NCI-H510A treated with DMSO at 0.1 percent for 48 hours (cell line): ENCODE data around the gene SNRNP35.
"Not testable (repeated sequence)": the region's sequence is repeated elsewhere in the genome, so short reads cannot be mapped to it uniquely, and the experiment has no call there.

Experiments used
- DNase-seq: peaks from one replicate; lab custom pipeline; 2025; lab: John Stamatoyannopoulos, UW

The SNRNP35 gene

DNA sequence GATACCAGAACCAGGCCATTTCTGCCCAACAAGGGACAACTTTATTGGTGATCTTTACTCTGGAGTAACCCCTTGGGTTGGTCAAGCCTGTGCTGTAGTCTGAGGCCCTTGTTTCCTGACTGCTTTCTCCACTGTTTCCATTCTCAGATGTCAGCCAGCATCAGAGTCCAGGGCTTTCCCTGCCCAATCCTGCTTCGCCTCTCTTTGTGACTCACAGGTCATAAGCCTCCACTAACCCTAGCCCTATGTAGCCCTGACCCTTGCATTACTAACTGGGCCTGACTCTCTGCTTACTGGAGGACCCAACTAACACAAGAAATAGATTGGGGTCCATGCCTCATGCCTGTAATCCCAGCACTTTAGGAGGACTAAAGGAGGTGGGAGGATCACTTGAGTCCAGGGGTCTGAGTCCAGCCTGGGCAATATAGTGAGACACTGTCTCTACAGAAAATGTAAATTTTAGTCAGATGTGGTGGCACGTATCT is 8.6 kb upstream of the SNRNP35 start:
- DNase-seq, result no peak

DNA sequence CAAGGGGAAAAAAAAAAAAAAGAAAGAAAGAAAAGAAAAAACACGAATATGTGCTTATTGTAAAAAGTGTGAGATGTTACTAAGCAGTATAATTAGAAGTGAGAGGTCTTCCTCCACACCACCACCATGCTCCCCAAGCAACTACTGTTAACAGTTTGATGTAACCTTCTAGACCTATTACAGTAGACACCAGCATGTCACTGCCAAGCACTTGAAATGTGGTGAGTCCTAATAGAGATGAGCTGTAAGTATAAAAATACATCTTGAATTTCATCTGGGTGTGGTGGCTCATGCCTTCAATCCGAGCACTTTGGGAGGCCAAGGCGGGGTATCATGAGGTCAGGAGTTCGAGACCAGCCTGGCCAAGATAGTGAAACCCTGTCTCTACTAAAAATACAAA is 8.1 kb upstream of the SNRNP35 start:
- no peak for DNase-seq

DNA sequence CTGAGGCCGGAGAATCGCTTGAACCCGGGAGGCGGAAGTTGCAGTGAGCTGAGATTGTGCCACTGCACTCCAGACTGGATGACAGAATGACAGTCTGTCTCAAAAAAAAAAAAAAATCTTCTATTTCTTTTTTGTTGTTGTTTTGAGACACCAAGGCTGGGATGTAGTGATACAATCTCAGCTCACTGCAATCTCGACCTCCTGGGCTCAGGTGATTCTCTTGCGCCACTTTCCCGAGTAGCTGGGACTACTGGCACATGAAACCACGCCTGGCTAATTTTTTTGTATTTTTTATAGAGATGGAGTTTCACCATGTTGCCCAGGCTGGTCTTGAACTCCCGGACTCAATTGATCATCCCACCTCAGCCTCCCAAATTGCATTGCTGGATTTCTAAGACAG is 7.3 kb upstream of the SNRNP35 start:
- DNase-seq, result no peak

DNA sequence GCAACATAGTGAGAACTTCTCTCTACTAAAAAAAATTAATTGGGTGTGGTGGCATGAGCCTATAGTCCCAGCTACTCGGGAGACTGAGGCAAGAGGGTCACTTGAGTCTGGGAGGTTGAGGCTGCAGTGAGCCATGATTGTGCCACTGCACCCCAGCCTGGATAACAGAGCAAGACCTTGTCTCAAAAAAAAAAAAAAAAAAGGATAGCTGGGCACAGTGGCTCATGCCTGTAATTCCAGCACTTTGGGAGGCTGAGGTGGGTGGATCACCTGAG is 5.7 kb upstream of the SNRNP35 start:
- DNase-seq, result not testable (repeated sequence)

DNA sequence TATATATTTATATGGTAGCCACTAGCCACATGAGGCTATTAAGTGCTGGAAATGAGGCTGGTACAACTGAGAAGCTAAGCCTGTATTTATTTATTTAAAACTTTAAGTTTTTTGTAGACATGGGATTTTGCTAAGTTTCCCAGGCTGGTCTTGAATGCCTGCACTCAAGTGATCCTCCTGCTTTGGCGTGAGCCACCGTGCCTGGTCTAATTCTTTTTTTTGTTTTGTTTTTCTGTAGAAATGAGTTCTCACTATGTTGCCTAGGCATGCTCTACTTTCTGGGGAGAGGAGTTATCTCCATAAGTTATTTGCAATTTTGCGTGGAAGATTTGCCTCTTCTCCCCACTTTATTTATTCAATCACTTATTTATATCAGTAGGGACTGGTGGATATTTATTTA is 4.8 kb upstream of the SNRNP35 start:
- DNase-seq, result no peak

DNA sequence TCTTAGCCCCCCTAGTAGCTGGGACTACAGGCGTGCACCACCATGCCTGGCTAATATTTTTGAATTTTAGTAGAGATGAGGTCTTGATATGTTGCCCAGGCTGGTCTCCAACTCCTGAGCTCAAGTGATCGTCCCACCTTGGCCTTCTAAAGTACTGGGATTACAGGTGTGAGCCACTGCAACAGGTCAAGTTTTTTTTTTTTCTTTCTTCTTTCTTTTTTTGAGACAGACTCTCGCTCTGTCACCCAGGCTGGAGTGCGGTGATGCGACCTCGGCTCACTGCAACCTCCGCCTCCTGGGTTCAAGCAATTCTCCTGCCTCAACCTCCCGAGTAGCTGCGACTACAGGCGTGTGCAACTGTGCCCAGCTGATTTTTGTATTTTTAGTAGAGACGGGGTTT is 5.2 kb downstream of the SNRNP35 start:
- not testable (repeated sequence) for DNase-seq

DNA sequence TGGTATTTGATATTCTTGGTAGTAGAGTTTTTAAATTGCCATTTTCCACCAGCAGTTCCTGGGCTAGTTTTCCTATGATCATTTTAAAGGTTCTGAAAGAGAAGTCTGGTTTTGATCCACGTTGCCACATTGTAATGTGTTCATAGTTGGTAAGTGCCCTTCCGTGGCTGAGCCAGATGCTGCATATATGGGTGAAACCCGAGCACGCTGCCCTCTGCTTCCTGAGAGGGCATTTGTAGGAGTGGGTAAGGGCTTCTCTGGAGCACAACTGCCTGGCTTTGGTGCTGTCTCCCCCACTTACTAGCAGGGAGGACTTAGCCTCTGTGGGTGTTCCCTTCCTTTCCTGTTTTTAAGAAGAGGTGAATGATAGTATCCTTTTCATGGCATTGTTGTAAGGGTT is 7.1 kb downstream of the SNRNP35 start:
- DNase-seq, result no peak

DNA sequence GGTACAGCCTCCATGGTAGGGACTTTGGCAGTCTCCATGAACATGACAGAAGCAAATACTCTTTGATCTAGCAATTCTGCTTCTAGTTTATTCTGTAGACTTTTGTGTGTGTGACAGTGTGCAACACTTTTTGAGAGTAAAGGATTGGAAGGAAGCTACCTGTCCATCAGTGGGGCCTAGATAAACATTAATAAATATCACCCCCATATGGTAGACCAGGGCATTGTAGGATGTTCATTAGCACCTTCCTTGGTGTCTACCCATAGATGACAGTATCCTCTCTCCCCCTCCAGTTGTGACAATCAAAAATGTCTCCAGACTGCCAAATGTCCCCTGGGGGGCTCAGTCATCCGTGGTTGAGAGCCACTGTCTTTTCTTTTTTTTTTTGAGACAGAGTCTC is 10.8 kb downstream of the SNRNP35 start:
- DNase-seq, result no peak

DNA sequence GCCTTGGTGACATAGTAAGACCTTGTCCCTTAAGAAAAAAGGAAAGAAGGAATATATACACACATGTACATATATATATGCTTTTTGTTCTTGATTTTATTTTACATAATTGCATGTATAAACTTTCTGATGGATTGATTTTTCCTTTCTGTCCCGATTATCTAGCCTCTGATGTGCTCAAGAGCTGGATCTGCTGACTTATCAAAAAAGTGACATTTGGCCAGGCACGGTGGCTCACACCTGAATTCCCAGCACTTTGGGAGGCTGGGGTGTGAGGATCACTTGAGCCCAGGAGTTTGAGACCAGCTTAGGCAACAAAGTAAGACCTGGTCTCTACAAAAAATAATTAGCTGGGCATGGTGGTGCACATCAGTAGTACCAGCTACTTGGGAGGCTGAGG is 12.0 kb downstream of the SNRNP35 start:
- no peak for DNase-seq

DNA sequence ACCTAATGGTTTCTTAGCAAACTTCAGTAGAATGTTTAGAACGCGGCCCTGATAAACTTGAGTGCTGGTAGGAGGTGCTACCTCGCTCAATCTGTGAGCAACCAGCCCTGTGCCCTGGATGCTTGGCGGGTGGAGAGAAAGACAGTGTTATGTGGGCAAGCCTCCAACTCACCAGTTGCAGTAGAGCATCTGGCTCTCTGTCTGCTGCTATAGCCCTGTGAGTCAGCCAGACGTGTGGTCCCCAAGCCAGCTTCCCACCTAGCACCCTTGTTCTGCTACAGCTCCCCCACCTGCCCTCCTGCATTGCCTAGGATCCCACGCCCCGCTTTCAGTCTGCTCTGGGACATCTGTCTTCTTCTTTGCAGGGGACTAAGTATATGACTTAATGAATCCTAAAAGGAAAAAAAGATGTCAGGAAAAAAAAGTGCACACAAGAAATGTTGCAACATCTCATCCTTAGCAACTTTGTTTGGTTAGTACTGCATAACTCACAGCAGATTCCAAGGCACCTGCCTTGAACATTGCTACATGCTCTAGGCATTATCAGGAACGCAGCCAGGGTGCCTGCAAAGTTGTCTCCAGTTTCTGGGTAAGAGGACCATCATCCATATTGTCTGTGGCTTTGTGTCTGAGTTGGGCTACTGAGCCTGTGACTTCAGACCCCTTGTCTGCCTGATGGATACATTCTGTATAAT is 13.6 kb downstream of the SNRNP35 start:
- no peak for DNase-seq

DNA sequence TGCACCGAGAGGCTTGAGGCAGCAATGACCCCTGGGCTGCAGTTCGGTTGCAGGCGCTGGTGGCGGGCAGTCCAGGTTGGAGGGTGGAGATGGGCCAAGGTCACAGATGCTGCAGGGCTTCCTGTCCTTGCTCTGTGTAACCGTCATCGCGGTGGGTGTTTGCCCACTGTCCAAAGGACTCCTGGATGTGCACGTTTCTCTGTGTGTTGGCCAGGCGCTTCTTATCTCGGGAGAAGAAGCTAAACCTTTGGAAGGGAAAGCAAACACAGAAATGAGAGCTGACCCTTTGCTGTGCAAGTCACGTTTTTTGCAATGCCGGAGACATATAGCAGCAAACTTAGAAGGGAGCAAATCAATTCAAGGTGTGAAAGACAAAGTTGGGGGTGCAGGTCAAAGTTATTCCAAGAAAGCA is 14.5 kb downstream of the SNRNP35 start:
- no peak for DNase-seq

DNA sequence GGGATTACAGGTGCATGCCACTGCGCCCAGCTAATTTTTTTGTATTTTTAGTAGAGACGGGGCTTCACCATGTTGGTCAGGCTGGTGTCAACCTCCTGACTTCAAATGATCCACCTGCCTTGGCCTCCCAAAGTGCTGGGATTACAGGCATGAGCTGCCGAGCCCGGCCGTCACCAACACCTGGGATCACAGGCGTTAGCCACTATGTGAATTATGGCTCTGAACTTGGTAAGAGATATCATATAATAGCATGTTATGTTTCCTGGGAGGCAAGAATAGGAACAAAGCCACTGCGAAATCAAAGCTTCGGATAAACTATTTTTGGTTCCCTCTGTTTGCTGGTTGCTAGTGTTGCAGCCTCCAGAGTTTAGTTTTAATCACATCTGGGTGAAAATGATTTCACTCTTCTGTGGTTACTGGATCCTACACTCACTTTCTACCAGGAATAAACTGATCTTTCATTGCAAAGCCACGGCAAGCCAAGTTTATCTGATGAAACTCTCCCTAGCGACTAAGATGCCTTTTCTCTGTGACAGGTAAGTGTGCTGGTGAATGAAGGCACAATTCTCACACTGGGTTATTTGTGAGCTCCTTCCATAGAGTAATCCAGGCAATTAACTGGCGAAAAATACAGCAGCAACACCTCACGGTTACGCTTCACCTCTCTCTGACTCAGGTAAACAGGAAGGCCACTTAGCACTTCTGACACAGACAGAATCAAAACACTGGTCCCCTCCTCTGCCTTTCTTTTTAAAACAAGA is 16.7 kb downstream of the SNRNP35 start:
- peak; percentile 73 for DNase-seq

DNA sequence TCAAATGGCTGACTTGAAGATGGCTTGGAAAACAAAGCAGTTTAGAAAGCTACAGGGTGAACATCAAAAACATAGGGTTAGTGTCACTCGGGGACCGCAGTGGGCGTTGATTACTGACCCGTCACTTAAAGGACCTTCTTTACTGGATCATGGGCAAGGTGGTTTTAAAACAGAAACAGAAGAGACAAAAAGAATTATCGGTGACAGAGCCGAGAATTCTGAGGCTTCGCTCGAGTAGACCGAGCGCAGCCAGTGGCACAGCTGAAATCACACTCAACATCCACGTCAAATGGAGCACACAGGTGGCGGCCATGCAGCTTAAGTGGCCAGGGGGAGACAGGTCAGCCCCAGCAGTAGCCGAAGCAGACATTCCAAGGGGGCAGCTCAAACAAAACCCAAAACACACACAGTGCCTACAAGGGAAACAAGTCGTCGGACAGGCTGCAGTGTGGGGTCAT is 17.3 kb downstream of the SNRNP35 start:
- DNase-seq, result peak; percentile 72

DNA sequence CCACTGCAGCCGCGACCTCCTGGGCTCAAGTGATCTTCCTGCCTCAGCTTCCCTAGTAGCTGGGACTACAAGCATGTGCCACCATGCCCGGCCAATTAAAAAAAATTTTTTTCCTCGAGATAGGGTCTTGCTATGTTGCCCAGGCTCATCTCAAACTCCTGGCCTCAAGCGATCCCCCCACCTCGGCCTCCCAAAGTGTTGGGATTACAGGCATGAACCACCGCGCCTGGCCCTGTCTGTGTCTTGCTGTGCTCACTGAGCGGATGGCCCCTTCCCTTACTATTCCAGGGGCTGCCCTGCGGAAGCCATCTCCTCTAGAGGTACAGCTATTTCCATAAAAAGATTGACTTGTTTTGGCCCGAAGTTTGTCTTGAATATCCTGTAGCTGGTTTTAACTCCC is 20.1 kb downstream of the SNRNP35 start:
- no peak for DNase-seq

DNA sequence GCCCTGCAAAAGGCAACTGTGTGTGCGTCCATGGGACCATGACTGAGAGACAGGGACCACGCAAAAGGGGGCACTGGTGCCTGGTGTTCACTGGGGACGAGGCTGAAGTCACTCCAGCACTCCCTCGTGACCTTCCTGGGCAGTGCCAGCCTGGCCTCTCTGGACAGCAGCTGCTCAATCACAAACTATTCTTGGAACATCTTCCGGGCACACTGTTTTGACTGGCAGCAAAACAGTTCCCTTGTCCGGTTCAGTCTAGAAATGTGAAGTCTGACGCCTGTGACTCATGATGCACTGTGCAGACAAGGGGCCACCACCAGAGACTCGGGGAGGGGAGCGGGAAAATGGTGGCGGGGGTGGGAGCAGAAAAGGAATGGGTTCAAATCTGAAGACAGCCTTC is 20.8 kb downstream of the SNRNP35 start:
- no peak for DNase-seq

DNA sequence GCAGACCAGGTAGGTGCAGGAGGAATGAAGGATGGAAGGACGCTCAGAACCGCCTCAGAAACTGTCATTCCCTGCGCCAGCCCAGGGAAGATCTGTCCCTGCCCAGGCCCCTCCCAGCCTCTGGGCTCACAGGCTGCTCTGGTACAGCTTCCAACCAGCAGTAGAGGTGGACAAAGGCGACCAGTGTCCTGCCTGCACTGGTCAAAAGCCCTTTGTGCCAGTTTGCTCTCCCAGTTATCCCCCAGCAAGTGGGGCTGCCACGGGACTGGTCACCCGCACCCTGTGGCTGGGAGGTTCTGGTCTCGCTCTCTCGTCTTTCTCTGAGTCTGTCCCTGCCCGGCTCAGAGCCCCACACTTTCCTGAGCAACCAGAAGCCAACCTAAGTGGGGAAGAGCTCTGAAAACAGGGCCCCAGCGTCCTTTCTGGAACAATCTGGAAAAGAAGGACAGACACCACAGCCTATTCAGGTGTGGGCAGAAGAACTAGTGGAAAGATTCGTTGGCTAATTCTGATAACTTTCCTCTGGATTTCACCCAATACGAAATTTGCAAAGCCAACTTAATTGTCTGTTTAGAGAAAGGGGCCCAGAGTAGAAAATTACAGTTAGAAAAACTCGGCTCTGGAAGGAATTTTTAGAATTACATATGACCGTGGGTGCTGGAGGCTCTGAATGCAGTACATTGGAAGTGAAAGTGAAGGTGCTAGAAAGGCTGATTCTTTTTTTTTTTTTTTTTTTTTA is 21.7 kb downstream of the SNRNP35 start:
- no peak for DNase-seq

DNA sequence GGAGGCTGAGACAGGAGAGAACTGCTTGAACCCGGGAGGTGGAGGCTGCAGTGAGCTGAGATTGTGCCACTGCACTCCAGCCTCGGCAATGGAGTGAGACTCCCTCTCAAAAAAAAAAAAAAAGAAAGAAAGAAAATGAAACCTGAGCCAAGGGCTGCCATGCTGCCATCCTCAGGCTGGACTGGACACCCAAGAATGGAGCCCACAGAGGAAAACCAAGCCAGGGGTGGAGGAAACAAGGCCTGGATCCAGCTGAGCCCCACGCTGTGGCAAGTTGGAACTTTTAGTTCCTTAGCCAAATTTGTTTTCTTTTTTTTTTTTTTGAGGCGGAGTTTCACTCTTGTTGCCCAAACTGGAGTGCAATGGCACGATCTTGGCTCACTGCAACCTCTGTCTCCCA is 23.3 kb downstream of the SNRNP35 start:
- not testable (repeated sequence) for DNase-seq

DNA sequence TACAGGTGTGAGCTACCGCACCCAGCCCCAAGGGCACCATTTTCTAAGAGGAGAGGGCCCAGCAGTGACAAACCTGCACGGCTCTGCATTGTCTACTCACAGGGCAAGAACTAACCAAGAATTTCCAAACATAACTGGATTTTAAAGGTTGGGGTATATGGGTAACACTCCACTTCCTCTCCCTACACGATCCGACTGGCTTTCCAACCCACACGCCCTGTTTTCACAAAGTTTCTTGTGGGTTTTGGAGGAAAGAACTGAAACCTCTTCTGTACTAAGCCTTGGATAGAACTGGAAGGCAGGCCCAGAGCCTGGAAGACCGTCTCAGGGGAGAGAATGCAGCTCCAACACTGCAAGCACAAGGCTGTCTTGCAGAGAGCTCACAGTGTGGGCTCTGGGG is 24.9 kb downstream of the SNRNP35 start:
- no peak for DNase-seq

DNA sequence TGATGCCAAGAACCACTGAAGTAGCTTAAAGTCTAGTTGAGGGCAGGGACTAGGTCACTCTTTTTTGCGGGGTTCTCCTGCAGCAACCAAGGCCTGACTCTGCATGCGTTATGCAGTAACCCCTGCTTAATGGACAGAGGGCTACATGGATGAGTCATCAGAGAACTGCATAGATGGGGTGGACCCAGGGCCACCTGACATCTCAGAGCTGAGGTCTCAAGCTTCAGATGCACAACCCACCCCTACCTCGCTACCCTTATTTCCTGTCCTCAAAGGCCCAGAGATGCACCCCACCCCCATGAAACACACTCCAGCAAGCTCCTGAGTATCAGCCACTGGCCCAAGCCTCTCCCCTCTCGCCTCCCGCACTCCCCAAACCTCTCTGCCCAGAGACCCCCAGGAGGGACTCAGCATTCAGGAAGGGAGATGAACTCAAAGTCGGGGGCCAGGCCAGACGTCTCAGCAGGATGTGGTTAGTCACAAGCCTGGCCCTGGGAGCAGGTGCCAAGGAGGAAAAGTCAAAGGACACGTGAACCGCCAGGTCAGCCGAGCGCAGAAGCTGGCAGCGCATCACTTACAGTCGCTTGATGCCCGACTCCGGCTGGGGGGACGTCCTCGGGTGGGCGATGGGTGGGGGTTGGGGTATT is 25.8 kb downstream of the SNRNP35 start:
- no peak for DNase-seq

DNA sequence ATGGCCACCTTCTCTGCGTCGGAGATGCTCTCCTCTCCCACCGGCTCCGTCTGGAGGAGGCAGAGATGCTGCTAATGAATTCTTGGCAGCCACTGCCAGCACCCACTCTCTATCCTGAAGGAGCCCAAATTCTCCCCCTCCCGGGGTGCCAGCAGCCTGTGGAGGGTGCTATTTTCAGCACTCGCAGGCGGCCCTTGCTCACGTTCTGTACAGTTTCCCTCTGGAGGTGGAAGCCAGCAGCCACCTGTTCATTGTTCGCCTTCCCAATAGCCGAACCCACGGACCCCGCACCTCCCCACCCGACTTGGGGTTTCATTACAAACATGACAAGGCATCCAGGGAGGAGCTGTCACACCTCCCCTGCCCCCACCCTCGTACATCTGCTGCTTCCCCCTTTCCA is 27.8 kb downstream of the SNRNP35 start:
- DNase-seq, result no peak

DNA sequence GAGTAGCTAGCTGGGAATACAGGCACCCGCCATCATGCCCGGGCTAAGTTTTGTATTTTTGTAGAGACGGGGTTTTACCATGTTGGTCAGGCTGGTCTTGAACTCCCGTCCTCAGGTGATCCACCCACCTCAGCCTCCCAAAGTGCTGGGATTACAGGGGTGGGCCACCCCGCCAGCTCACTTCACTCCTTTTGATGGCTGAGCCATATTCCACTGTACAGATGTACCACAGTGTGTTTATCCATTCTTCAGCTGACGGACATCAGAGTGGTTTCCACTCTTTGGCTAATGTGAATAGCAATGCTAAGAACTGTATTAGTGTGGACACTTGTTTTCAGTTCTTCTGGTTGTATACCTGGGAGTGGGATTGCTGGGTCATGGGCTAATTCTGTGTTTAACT is 29.5 kb downstream of the SNRNP35 start:
- no peak for DNase-seq

DNA sequence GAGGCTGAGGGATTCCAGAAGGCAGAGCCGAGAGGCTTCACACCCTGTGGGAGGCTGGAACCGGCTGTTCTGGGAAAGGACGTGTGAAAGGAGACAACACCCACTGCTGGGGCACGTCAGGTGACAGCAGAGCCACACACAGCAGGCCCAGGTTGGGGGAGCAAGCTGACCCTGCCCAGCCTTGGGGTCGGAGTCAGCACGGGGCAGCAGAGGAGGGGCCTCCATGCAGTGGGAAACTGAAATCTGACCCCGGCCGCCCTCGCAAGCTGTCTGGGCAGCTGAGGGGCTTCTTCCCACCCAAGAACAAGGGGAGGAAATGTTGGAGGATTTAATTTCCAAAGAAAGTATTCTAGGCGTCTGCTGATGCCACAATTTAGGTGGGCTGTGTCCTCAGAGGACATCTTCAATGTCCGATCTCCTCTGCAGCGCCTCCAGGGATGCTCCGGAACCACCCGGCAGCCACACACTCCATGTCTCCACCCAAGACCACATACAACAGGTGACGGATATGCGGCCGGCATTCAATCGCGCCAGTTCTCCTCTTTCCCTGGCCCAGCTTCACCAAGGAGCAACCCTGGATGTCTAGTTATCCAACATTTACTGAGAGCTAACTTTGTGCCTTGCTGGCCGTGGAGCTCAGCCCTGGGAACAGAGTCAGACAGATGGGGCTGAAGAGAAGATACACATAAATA is 30.7 kb downstream of the SNRNP35 start:
- no peak for DNase-seq
